Tibial nerve (tissue), 4 donors: Measurements from ENCODE around the gene PUM1.

Source experiments
- CTCF ChIP-seq, 5 experiments: fragments of 200-600 bp in 3 of 5; fragments of 450-650 bp in 2 of 5; sonication (generic) in 3 of 5; IDR thresholded peaks; one replicate each; pipeline ENCODE4 v1.5.1; 2016 to 2019; ENCODE audit warnings: antibody characterized with exemption in 5 of 5, mild to moderate bottlenecking in 3 of 5, moderate library complexity in 2 of 5
- EP300 ChIP-seq, 2 donors: sonication (generic); formaldehyde crosslinking; IDR thresholded peaks; one replicate each; pipeline ENCODE4 v1.6.1; 2017; ENCODE audit warnings: antibody characterized with exemption in 2 of 2, mild to moderate bottlenecking in 1 of 2
- POLR2A ChIP-seq, 2 donors: fragments of 450-650 bp; IDR thresholded peaks; one replicate each; pipeline ENCODE4 v1.6.1; 2017; ENCODE audit warnings: antibody characterized with exemption in 2 of 2, mild to moderate bottlenecking in 2 of 2, moderate library complexity in 2 of 2

DNA sequence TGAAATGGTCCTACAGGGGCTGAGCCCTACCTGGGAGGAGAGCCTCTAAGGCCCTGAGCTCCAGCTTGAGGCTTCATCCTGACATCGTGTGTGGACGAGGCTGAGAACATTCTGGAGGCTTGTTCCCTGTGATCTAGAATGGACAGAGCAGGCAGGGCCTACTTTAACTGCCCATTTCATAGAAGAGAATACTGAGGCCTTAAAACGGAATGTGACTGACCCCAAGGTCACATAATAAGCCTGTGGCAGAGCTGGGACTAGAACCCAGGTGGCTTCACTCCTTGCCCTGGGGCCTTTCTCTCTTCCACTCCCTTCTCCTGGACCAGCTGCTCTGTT is 151.0 kb downstream of the PUM1 start:
- TF ChIP-seq CTCF (IDR thresholded peaks at IDR 0.05) (no peak), POLR2A (IDR thresholded peaks at IDR 0.05) (no peak), EP300 (IDR thresholded peaks at IDR 0.05) (no peak)
